GM11168 (cell line): ENCODE data around the gene ZNF441.
"Not testable (repeated sequence)": the region's sequence is repeated elsewhere in the genome, so short reads cannot be mapped to it uniquely, and the experiment has no call there.

Experiments
- in situ Hi-C: fragments of 300-500 bp; cut with MboI; formaldehyde crosslinking; loops from one replicate; pipeline ENCODE4 v1.12.0; 2022; ENCODE audit warnings: low sequenced_read_pairs; ENCODE audit not compliant: unreplicated experiment

The ZNF441 gene

GRCh38 chr19:11776669-11777068 lies 9.9 kb downstream of the ZNF441 start:
- in situ Hi-C loops = not testable (repeated sequence)

DNA sequence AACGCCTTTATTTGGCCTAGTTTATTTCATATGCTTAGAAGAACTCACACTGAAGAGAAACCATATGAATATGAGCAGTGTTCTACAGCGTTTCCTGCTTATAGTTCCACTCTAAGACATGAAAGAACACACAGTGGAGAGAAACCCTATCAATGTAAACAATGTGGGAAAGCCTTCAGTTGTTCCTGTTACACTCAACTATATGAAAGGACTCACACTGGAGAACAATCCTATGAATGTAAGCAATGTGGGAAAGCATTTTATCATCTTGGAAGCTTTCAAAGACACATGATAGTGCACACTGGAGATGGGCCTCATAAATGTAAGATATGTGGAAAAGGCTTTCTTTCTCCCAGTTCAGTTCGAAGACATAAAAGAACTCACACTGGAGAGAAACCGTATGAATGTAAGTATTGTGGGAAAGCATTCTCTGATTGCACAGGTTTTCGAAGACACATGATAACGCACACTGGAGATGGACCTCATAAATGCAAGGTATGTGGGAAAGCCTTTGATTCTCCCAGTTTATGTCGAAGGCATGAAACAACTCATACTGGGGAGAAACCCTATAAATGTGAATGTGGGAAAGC lies 13.7 kb downstream of the ZNF441 start:
- in situ Hi-C loops = no loop called here

DNA sequence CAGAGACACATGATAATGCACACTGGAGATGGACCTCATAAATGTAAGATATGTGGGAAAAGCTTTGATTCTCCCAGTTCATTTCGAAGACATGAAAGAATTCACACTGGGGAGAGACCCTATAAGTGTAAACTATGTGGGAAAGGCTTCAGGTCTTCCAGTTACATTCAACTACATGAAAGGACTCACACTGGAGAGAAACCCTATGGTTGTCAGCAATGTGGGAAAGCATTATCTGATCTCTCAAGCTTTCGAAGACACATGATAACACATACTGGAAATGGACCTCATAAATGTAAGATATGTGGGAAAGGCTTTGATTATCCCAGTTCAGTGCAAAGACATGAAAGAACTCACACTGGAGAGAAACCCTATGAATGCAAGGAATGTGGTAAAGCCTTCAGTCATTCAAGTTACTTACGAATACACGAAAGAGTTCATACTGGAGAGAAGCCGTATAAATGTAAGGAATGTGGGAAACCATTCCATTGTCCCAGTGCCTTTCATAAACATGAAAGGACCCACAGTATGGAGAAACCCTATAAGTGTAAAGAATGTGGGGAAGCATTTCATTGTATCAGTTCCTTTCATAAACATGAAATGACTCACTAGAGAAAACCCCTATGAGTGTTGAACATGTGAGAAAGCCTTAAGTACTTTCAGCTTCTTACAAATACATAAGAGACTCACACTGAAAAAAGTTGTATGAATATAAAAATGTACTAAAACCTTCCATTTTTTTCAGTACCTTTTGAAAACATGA lies 14.7 kb downstream of the ZNF441 start:
- in situ Hi-C loops = no loop called here

DNA sequence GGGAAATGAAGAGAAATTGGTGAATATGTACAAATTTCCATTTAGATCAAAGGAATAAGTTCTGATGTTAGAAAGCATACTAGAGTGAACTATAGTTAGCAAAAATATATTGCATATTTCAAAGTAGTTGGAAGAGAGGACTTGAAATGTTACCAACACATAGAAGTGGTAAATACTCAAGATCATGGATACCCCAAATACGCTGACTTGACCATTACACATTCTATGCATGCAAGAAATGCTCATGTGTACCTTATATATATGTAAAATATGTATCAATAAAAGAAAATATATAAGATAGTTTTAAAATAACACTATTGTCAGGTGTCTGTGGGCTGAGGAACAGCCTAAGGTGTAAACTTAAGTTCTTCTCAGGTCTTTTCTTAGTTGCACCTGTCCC lies 17.0 kb downstream of the ZNF441 start:
- in situ Hi-C loops = no loop called here

GRCh38 chr19:11784356-11784755 lies 17.6 kb downstream of the ZNF441 start:
- in situ Hi-C loops = no loop called here

DNA sequence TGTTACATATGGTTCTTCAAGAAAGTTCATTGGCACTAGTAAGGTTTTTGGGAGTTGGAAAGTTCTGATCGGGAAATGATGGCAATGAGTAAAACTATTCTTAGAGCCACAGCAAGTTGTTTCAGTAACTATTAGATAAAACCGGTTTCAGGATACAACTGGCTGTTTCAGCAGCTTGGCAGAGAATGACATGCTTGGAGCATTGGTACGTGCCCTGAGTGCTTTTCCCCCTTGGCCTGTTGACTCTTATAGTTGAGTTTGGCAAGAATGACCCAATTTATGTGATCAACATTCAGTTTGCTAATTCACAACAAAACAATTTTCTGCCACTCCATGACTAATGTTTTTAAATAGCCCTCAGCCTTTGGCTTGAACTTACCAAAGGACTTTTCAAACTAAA lies 20.7 kb downstream of the ZNF441 start:
- in situ Hi-C loops = no loop called here

DNA sequence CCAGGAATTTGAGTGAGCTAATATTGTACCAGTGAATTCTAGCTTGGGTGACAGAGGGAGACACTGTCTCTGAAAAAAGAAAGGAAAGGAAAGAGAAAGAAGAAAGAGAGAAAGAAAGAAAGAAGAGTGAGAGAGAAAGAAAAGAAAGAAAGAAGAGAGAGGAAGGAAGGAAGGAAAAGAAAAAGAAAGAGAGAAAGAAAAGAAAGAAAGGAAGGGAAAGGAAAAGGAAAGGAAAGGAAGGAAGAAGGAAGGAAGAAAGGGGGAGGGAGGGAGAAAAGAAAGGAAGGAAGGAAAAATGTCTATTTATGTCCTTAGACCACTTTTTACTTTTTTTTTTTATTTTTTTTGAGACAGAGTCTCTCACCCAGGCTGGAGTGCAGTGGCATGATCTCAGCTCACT lies 26.1 kb downstream of the ZNF441 start:
- in situ Hi-C loops = no loop called here

DNA sequence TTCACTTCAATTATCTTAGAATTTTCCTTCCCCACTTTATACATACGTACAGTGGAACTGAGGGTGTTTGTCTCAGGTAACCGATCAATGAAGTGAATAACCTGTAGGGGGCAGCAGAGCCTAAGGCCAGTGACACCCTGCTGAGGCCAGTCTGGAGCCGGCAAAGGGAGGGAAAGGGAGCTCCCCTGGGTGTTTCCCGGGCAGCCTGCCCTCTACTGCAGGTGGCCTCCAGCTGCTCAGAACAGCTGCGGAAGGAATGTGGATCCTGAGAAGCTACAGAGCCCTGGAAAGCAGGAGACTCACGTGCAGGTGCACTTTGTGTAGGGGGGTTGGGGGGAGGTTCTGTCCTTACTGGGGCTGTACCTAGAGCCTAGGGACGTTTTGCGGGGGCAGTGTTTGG lies 30.7 kb downstream of the ZNF441 start:
- in situ Hi-C loops = no loop called here

- in situ Hi-C loops = no loop called here
These were observed 31.9 kb downstream of the ZNF441 start, which contains the start of gene ZNF491 for GRCh38 chr19:11798391-11799330. Gene ZNF491, plus strand, starts transcription at chr19:11798523. Its CDS starts 7,431 bp downstream, at chr19:11805954.

DNA sequence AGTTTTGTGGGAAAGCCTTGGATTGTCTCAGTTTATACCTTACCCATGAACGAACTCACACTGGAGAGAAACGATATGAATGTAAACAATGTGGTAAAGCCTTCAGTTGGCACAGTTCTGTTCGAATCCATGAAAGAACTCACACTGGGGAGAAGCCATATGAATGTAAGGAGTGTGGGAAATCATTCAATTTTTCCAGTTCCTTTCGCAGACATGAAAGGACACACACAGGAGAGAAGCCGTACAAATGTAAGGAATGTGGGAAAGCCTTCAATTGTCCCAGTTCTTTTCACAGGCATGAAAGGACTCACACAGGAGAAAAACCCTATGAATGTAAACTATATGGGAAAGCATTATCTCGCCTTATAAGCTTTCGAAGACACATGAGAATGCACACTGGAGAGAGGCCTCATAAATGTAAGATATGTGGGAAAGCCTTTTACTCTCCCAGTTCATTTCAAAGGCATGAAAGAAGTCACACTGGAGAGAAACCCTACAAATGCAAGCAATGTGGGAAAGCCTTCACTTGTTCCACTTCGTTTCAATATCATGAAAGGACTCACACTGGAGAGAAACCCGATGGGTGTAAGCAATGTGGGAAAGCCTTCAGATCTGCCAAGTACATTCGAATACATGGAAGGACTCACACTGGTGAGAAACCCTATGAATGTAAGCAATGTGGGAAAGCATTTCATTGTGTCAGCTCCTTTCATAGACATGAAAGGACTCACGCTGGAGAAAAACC lies 39.7 kb downstream of the ZNF441 start:
- in situ Hi-C loops = no loop called here

- in situ Hi-C loops = no loop called here
These were observed 40.2 kb downstream of the ZNF441 start for GRCh38 chr19:11807099-11807380.

- in situ Hi-C loops = no loop called here
These were observed 46.9 kb downstream of the ZNF441 start for GRCh38 chr19:11813703-11814028.

DNA sequence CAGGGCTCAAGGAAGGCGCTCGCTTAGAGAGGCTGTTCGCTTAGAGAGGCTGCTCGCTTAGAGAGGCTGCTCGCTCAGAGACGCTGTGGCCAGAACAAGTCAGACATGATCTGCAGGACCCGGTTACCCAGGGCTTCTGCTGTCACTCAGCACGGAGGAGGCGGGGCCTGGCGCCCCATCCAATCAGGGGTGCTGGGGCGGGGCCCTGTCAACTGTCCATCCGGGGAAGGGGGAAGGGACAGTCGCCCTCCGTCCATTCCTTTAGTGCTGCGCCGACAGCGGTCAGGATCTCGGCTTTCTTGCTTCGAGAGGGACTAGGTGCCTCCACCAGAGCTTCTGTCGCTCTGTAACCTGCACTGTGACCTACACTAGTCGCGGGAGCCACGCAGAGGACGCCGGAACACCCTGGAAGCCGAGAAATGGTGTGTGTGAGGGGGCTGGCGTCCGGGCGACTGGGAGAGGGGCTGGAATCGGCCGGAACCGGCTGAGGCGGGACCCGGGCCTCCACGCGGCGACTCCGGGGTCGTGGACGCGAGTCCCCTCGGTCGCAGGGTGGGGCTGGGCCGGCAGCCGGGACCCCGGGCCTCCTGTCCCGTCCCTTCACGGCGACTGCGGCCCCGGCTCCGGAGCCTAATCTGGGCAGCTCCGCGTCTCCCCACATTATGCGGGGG lies 47.4 kb downstream of the ZNF441 start, which contains the start of gene ZNF440:
ZNF440 (plus strand) TSS at position 245 of the 671 bp plus-strand sequence; CDS start at position 420, 175 bp downstream.
- in situ Hi-C loops = no loop called here

DNA sequence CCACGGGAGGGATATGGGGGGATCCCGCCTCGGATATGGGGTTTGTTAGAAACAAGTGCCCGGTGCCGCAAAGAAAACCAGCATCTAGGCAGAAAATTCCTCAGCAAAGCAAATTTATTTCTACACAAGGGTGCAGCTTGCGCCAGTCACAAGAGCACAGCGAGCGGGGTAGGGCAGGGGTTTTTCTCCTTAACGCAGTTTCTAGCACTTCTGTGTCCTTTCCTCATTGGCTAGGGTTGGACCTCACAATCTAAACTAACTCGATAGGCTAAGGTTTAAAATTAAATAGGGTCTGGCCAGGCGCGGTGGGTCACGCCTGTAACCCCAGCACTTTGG lies 47.9 kb downstream of the ZNF441 start:
- in situ Hi-C loops = no loop called here

DNA sequence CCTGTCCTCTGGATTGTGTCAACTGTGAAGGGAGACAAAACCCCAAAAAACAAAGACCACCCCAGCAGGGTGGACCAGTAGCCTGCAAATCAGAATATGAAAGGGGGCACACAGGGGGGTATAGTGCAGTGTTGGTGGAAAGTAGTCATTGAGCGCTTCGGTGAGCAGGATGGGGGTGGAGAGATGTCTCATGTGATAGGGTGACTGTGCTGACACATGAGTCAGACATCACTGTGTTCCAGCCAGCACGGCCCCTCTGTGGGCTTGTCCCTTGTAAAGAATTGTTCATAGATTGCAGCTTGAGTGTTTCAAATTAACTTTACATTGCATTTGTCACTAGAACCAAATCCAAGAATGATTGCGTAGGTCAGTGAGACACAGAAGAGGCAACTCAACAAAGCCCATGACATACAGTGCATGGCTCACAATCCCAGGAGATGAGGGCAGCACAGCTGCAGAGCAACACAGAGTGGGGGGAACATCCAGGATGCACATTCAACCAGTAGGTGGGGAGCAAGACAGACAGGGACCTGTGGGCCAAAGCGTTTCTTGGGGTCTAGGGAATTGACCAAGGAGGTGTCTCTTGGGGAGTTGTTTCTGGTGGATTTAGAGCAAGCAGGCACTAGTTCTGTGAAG lies 54.8 kb downstream of the ZNF441 start:
- in situ Hi-C loops = no loop called here

GRCh38 chr19:11828957-11829876 lies 62.4 kb downstream of the ZNF441 start:
- in situ Hi-C loops = not testable (repeated sequence)

DNA sequence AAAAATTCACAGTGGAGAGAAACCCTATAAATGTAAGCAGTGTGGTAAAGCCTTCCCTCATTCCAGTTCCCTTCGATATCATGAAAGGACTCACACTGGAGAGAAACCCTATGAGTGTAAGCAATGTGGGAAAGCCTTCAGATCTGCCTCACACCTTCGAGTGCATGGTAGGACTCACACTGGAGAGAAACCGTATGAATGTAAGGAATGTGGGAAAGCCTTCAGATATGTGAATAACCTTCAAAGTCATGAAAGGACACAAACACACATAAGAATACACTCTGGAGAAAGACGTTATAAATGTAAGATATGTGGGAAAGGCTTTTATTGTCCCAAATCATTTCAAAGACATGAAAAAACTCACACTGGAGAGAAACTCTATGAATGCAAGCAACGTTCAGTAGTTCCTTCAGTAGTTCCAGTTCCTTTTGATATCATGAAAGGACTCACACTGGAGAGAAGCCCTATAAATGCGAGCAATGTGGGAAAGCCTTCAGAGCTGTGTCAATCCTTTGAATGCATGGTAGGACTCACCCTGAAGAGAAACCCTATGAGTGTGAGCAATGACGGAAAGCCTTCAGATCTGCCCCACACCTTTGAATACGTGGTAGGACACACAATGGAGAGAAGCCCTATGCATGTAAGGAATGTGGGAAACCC lies 65.6 kb downstream of the ZNF441 start:
- in situ Hi-C loops = no loop called here

GRCh38 chr19:11833541-11833940 lies 66.7 kb downstream of the ZNF441 start:
- in situ Hi-C loops = no loop called here
